Calu3 (cell line): ENCODE results near the gene KRT75. TPM values are rescaled to one million over a fixed set of nuclear protein-coding genes. Genes with fewer than 3 reads are reported as not detected.

Experiments
- BruUV-seq: library from RNA; stranded (reverse); fragments of 400-500 nt; replicated peaks from 2 replicates; lab custom pipeline; 2021; lab: Mats Ljungman, UMichigan
- CTCF ChIA-PET: fragments of 300-600 bp; sonication (Branson Sonifier 250); formaldehyde crosslinking; loops from one replicate; lab custom pipeline; 2022; ENCODE audit warnings: antibody characterized with exemption; lab: Charles Lee
- DNase-seq: peaks from one replicate; pipeline ENCODE4 v3.0.0; 2022
- H3K27ac Mint-ChIP-seq: one replicate; pipeline ENCODE4 v1.8.0; 2022; ENCODE audit warnings: mixed read lengths; ENCODE audit not compliant: unreplicated experiment
- H3K27me3 Mint-ChIP-seq: one replicate; pipeline ENCODE4 v1.8.0; 2022; ENCODE audit warnings: mixed read lengths; ENCODE audit not compliant: unreplicated experiment
- H3K36me3 Mint-ChIP-seq: one replicate; pipeline ENCODE4 v1.8.0; 2022; ENCODE audit warnings: mild to moderate bottlenecking, moderate library complexity, mixed read lengths; ENCODE audit not compliant: insufficient read depth, unreplicated experiment
- H3K4me1 Mint-ChIP-seq: one replicate; pipeline ENCODE4 v1.8.0; 2022; ENCODE audit warnings: mild to moderate bottlenecking, low read depth, mixed read lengths; ENCODE audit not compliant: unreplicated experiment
- H3K4me3 Mint-ChIP-seq: one replicate; pipeline ENCODE4 v1.8.0; 2022; ENCODE audit warnings: mild to moderate bottlenecking, low read depth, moderate library complexity, mixed read lengths; ENCODE audit not compliant: unreplicated experiment
- H3K9me3 Mint-ChIP-seq: one replicate; pipeline ENCODE4 v1.8.0; 2022; ENCODE audit warnings: low read depth, mixed read lengths; ENCODE audit not compliant: unreplicated experiment
- intact Hi-C: fragments of 100-400 bp; cut with micrococcal nuclease; formaldehyde crosslinking; loops from one replicate; pipeline ENCODE4 v1.10.0; 2022; ENCODE audit not compliant: unreplicated experiment
- total RNA-seq: library from RNA; stranded (reverse); gene quantifications from 2 replicates; pipeline ENCODE4 v1.2.3, GENCODE V29; 2022
- TF ChIP-seq, protein P1 (sequence below): fragments of 200-600 bp; IDR thresholded peaks from one replicate; pipeline ENCODE4 v1.8.0; 2022; ENCODE audit warnings: antibody characterized with exemption; ENCODE audit not compliant: unreplicated experiment

Gene KRT75
- total RNA-seq, 1 experiment from 2014 or later, result not detected

DNA sequence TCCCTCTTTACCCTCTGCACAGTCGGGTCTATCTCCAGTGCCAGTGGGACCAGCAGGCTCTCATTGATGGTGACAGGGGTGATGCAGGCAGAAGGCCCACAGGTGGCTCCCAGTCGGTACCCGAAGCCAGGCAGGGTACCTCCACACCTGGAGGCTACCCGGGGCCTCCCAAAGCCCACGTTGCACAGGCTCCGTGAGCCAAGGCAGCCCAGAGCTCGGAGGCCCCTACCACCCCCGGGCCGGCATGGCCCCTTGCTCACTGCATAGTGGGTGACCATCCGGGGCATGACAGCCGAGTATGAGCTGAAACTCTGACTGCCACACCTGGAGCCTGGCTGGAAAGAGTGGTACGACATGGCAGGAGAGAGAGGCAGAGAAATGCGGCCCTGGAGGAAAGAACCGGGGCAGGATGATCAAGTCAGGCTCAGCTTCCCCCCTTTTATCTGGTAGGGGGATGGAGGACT is 28.2 kb downstream of the KRT75 start, which contains the start of gene KRT82:
Gene KRT82, minus strand, starts transcription at position 414 of the 464 bp plus-strand sequence. Its CDS starts 58 bp downstream, at position 356.
- no peak within 1 kb of the TSS for H3K27ac Mint-ChIP-seq
- H3K9me3 Mint-ChIP-seq, result no peaks in the 10 kb centered on the region
- intact Hi-C loops, result no loop called here
- no peaks in the 10 kb centered on the region for H3K4me1 Mint-ChIP-seq
- DNase-seq, result no peak
- no TSS peak for BruUV-seq
- H3K27me3 Mint-ChIP-seq, result peaks cover 41% of the 10 kb centered on the region
- no peak within 1 kb of the TSS for H3K4me3 Mint-ChIP-seq
- CTCF ChIA-PET, result no interaction called here
- TF ChIP-seq, protein P1, sequence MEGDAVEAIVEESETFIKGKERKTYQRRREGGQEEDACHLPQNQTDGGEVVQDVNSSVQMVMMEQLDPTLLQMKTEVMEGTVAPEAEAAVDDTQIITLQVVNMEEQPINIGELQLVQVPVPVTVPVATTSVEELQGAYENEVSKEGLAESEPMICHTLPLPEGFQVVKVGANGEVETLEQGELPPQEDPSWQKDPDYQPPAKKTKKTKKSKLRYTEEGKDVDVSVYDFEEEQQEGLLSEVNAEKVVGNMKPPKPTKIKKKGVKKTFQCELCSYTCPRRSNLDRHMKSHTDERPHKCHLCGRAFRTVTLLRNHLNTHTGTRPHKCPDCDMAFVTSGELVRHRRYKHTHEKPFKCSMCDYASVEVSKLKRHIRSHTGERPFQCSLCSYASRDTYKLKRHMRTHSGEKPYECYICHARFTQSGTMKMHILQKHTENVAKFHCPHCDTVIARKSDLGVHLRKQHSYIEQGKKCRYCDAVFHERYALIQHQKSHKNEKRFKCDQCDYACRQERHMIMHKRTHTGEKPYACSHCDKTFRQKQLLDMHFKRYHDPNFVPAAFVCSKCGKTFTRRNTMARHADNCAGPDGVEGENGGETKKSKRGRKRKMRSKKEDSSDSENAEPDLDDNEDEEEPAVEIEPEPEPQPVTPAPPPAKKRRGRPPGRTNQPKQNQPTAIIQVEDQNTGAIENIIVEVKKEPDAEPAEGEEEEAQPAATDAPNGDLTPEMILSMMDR, result no peak
- no peaks in the 10 kb centered on the region for H3K36me3 Mint-ChIP-seq

DNA sequence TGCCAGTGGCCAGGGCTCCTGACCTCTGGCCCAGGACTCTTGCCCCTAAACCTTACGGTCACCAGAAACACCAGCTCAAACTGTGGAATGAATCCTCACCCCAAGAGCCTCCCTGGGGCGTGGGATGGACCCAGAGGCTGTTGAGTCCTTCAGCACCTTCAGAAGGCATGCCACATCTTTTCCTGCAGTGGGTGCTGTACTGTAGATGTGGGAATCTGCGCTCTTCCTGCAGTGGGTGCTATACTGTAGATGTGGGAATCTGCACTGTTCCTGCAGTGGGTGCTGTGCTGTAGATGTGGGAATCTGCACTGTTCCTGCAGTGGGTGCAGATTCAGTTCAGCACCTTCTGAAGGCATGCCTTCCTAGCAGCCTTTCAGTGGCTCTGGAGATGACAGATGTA is 29.2 kb downstream of the KRT75 start:
- peaks cover 41% of the 10 kb centered on the region for H3K27me3 Mint-ChIP-seq
- H3K4me3 Mint-ChIP-seq, result no peak overlapping the region
- no peaks in the 10 kb centered on the region for H3K36me3 Mint-ChIP-seq
- CTCF ChIA-PET, result interaction anchor here (0.8 kb wide), 1 partner anchor 9 kb away, joined by 4 read pairs; no protein-coding TSS in a partner anchor
- intact Hi-C loops, result no loop called here
- TF ChIP-seq, protein P1, result no peak
- BruUV-seq, result no TSS peak
- no peak overlapping the region for H3K27ac Mint-ChIP-seq
- no peaks in the 10 kb centered on the region for H3K4me1 Mint-ChIP-seq
- DNase-seq, result no peak
- no peaks in the 10 kb centered on the region for H3K9me3 Mint-ChIP-seq

DNA sequence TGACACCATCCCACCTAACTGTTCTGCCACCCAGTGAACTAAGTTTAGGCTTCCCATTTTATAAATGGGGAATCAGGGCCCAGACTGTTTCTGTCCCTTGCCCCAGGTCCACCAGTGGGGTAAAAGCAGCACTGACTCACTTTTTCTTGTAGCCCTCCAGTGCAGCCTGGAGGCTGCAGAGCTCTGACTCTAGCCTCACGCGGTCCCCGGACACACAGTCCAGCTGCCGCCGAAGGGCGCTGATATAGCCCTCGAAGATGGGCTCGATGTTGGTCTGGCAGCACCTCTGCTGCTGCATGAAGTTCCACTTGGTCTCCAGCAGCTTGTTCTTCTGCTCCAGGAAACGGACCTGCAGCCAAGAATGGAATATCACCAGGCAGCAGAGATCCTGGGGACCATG is 30.6 kb downstream of the KRT75 start:
- no peaks in the 10 kb centered on the region for H3K36me3 Mint-ChIP-seq
- BruUV-seq, result no TSS peak
- TF ChIP-seq, protein P1, result no peak
- H3K4me1 Mint-ChIP-seq, result peaks cover 8% of the 10 kb centered on the region
- intact Hi-C loops, result no loop called here
- peaks cover 46% of the 10 kb centered on the region for H3K27me3 Mint-ChIP-seq
- no peak for DNase-seq
- H3K4me3 Mint-ChIP-seq, result no peak overlapping the region
- H3K27ac Mint-ChIP-seq, result no peak overlapping the region
- H3K9me3 Mint-ChIP-seq, result no peaks in the 10 kb centered on the region
- CTCF ChIA-PET, result no interaction called here

DNA sequence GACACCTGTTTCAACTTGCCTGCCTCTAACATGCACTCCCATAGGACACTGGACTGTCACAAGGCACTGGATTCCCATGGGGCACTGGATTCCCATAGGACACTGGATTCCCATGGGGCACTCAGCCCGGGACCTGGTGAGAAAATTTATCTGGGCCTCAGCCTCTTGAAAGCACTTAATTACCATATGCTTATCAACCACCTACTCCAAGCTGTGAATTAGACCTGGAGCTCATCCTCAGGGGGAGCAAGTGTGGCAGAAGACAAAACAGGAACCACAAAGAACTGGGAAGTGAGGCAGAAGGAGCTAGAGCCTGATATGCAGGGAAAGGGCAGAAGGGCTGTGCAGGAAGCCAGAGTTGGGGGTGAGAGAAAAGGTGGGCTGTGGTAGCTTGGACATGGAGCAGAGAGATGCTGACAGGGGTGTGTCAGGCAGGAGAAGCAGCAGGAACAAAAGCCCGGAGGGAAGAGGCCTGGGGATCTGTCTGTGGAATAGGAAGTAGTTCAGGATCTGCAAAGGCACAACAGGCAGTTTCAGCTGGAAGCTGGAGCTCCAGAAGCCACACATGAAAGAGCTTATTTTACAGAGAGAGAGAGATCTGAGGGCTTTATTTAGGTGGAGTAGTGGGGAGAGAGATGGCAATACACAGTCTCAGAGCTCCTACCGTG is 31.2 kb downstream of the KRT75 start:
- CTCF ChIA-PET, result no interaction called here
- H3K27ac Mint-ChIP-seq, result no peak overlapping the region
- H3K4me1 Mint-ChIP-seq, result peaks cover 8% of the 10 kb centered on the region
- no peak for DNase-seq
- BruUV-seq, result no TSS peak
- intact Hi-C loops, result no loop called here
- no peak overlapping the region for H3K4me3 Mint-ChIP-seq
- H3K27me3 Mint-ChIP-seq, result peaks cover 41% of the 10 kb centered on the region
- TF ChIP-seq, protein P1, result no peak
- no peaks in the 10 kb centered on the region for H3K36me3 Mint-ChIP-seq
- H3K9me3 Mint-ChIP-seq, result no peaks in the 10 kb centered on the region
